OCI-LY7 (cell line): ENCODE results near the gene PRKN. TPM values are rescaled to one million over a fixed set of nuclear protein-coding genes. Genes with fewer than 3 reads are reported as not detected.
"Not testable (repeated sequence)": the region's sequence is repeated elsewhere in the genome, so short reads cannot be mapped to it uniquely, and the experiment has no call there.

Experiments
- BruUV-seq: library from RNA; stranded (reverse); fragments of 400-500 nt; replicated peaks from 2 replicates; lab custom pipeline; 2021; lab: Mats Ljungman, UMichigan
- CTCF ChIA-PET: fragments of 300-600 bp; sonication (Branson Sonifier 250); formaldehyde crosslinking; loops from one replicate; lab custom pipeline; 2022; ENCODE audit warnings: antibody characterized with exemption; ENCODE audit not compliant: unreplicated experiment; lab: Charles Lee
- POLR2A ChIA-PET: fragments of 300-600 bp; sonication (Branson Sonifier 250); formaldehyde crosslinking; loops from one replicate; lab custom pipeline; 2022; ENCODE audit warnings: antibody characterized with exemption; lab: Charles Lee
- DNase-seq: peaks from one replicate; pipeline ENCODE4 v3.0.0-alpha.2; 2015; ENCODE audit warnings: low spot score
- H2AFZ ChIP-seq: fragments of 200-600 bp; sonication (generic), shearing (Covaris generic); 2 replicates; pipeline ENCODE4 v1.6.1; 2014; ENCODE audit warnings: mild to moderate bottlenecking, antibody characterized with exemption, low read length, moderate library complexity
- H3K27ac ChIP-seq: fragments of 200-600 bp; sonication (generic); 2 replicates; pipeline ENCODE4 v1.5.1; 2014; ENCODE audit warnings: mixed run types, low read depth, mild to moderate bottlenecking, moderate library complexity, low read length, inconsistent platforms; ENCODE audit not compliant: poor library complexity, severe bottlenecking
- H3K36me3 ChIP-seq: fragments of 200-600 bp; sonication (generic); 2 replicates; pipeline ENCODE4 v1.6.1; 2014; ENCODE audit warnings: mild to moderate bottlenecking, antibody characterized with exemption, low read length, moderate library complexity, mixed read lengths; ENCODE audit not compliant: insufficient read depth
- H3K4me1 ChIP-seq: fragments of 200-600 bp; sonication (generic); 2 replicates; pipeline ENCODE4 v1.5.1; 2014; ENCODE audit warnings: mild to moderate bottlenecking, low read length; ENCODE audit not compliant: insufficient read depth, poor library complexity, severe bottlenecking
- H3K4me2 ChIP-seq: fragments of 200-600 bp; sonication (generic); 2 replicates; pipeline ENCODE4 v1.6.1; 2014; ENCODE audit warnings: mild to moderate bottlenecking, low read length
- H3K4me3 ChIP-seq: fragments of 200-600 bp; sonication (generic); 2 replicates; pipeline ENCODE4 v1.5.1; 2014; ENCODE audit warnings: mild to moderate bottlenecking, low read depth, low read length; ENCODE audit not compliant: poor library complexity, severe bottlenecking
- H3K79me2 ChIP-seq: fragments of 200-600 bp; sonication (generic); 2 replicates; pipeline ENCODE4 v1.6.1; 2016; ENCODE audit warnings: low read depth, mild to moderate bottlenecking, low read length, moderate library complexity, mixed read lengths; ENCODE audit not compliant: insufficient read depth
- H3K9me2 ChIP-seq: fragments of 200-600 bp; sonication (generic); 2 replicates; pipeline ENCODE4 v1.6.1; 2016; ENCODE audit warnings: mild to moderate bottlenecking, low read length, mixed read lengths; ENCODE audit not compliant: insufficient read depth
- H3K9me3 ChIP-seq: fragments of 200-600 bp; sonication (generic); 2 replicates; pipeline ENCODE4 v1.6.1; 2014; ENCODE audit warnings: mild to moderate bottlenecking, mixed run types, low read length, mixed read lengths
- H4K20me1 ChIP-seq: fragments of 200-600 bp; sonication (generic); 2 replicates; pipeline ENCODE4 v1.6.1; 2014; ENCODE audit warnings: mild to moderate bottlenecking, antibody characterized with exemption, low read length, moderate library complexity, mixed read lengths; ENCODE audit not compliant: insufficient read depth
- EZH2phosphoT487 ChIP-seq: fragments of 200-600 bp; sonication (generic); IDR thresholded peaks from 2 replicates; pipeline ENCODE4 v1.6.1; 2018; ENCODE audit warnings: low read depth, borderline replicate concordance, mild to moderate bottlenecking, mixed run types, antibody characterized with exemption, low read length, moderate library complexity, mixed read lengths
- intact Hi-C: fragments of 100-400 bp; cut with micrococcal nuclease; formaldehyde crosslinking; loops from one replicate; pipeline ENCODE4 v1.10.0; 2022; ENCODE audit not compliant: unreplicated experiment
- total RNA-seq, 2 experiments: library from RNA; depleted of rRNA in 1 of 2; stranded (reverse); fragments of >200 nt in 1 of 2; shearing (Covaris generic) in 1 of 2; gene quantifications; 2 replicates each; pipeline ENCODE4 v1.2.3, GENCODE V29; 2014 to 2022
- TF ChIP-seq, protein P1 (sequence below): fragments of 200-600 bp; sonication (generic); conservative IDR thresholded peaks from 2 replicates; pipeline ENCODE4 v1.5.1; 2014; ENCODE audit warnings: mild to moderate bottlenecking, antibody characterized with exemption, low read length, moderate library complexity, mixed read lengths

Gene PRKN
- total RNA-seq, 2 experiments from 2014 or later = 1.3 to 2.0 TPM

GRCh38 chr6:161828355-161828754 is 899.2 kb downstream of the PRKN start:
- BruUV-seq = no TSS peak
- H3K9me2 ChIP-seq = no peaks in the 10 kb centered on the region
- intact Hi-C loops = no loop called here
- H3K4me2 ChIP-seq = no peak overlapping the region
- no peak for TF ChIP-seq EZH2phosphoT487
- TF ChIP-seq, protein P1, sequence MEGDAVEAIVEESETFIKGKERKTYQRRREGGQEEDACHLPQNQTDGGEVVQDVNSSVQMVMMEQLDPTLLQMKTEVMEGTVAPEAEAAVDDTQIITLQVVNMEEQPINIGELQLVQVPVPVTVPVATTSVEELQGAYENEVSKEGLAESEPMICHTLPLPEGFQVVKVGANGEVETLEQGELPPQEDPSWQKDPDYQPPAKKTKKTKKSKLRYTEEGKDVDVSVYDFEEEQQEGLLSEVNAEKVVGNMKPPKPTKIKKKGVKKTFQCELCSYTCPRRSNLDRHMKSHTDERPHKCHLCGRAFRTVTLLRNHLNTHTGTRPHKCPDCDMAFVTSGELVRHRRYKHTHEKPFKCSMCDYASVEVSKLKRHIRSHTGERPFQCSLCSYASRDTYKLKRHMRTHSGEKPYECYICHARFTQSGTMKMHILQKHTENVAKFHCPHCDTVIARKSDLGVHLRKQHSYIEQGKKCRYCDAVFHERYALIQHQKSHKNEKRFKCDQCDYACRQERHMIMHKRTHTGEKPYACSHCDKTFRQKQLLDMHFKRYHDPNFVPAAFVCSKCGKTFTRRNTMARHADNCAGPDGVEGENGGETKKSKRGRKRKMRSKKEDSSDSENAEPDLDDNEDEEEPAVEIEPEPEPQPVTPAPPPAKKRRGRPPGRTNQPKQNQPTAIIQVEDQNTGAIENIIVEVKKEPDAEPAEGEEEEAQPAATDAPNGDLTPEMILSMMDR = no peak
- POLR2A ChIA-PET = interaction anchor here (0.6 kb wide), 1 partner anchor 197 kb away, joined by 3 read pairs; no protein-coding TSS in a partner anchor
- no peaks in the 10 kb centered on the region for H3K4me1 ChIP-seq
- no peaks in the 10 kb centered on the region for H3K79me2 ChIP-seq
- H3K36me3 ChIP-seq = no peaks in the 10 kb centered on the region
- no peaks in the 10 kb centered on the region for H3K9me3 ChIP-seq
- H2AFZ ChIP-seq = no peak overlapping the region
- no peak overlapping the region for H3K27ac ChIP-seq
- H4K20me1 ChIP-seq = no peaks in the 10 kb centered on the region
- DNase-seq = peak; percentile 10
- no peak overlapping the region for H3K4me3 ChIP-seq
- CTCF ChIA-PET = no interaction called here

- TF ChIP-seq EZH2phosphoT487 = no peak
- TF ChIP-seq, protein P1 = no peak
- H4K20me1 ChIP-seq = no peaks in the 10 kb centered on the region
- H3K79me2 ChIP-seq = no peaks in the 10 kb centered on the region
- no peak overlapping the region for H2AFZ ChIP-seq
- no peak overlapping the region for H3K4me2 ChIP-seq
- H3K4me1 ChIP-seq = no peaks in the 10 kb centered on the region
- BruUV-seq = no TSS peak
- no peak overlapping the region for H3K4me3 ChIP-seq
- no peaks in the 10 kb centered on the region for H3K36me3 ChIP-seq
- no peak for DNase-seq
- POLR2A ChIA-PET = interaction anchor here (0.7 kb wide), 1 partner anchor 1242 kb away, joined by 3 read pairs; no protein-coding TSS in a partner anchor
- H3K9me3 ChIP-seq = no peaks in the 10 kb centered on the region
- no peaks in the 10 kb centered on the region for H3K9me2 ChIP-seq
- no peak overlapping the region for H3K27ac ChIP-seq
- intact Hi-C loops = no loop called here
- CTCF ChIA-PET = no interaction called here
Observed at GRCh38 chr6:161826512-161826911, 901.1 kb downstream of the PRKN start.

DNA sequence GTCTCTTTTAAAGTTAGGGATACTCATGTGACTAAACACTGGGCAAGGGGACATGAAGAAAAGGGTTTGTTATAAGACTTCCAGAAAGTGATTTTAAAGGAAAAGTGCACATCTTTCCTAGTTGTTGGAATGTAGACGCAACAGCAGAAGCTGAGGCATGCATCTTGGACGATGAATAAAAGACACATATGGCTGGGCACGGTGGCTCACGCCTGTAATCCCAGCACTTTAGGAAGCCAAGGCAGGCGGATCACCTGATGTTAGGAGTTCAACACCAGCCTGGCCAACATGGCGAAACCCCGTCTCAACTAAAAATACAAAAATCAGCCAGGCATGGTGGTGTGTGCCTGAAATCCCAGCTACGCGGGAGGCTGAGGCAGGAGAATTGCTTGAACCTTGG is 905.4 kb downstream of the PRKN start:
- H2AFZ ChIP-seq, BruUV-seq, CTCF ChIA-PET, H3K4me1 ChIP-seq, H3K79me2 ChIP-seq, H3K9me3 ChIP-seq, H3K36me3 ChIP-seq, H3K4me2 ChIP-seq, intact Hi-C loops, H4K20me1 ChIP-seq, H3K9me2 ChIP-seq, H3K27ac ChIP-seq, POLR2A ChIA-PET, H3K4me3 ChIP-seq, DNase-seq: not testable (repeated sequence)
